Mucosa of rectum (tissue), 2 donors: Measurements from ENCODE around the gene DAG1.

ENCODE experiments used
- H3K27ac ChIP-seq, 2 donors: one replicate each; pipeline ENCODE4 v1.7.0; 2013; ENCODE audit warnings: inconsistent platforms in 2 of 2, low read depth in 2 of 2, low read length in 2 of 2
- H3K27me3 ChIP-seq, 2 donors: one replicate each; pipeline ENCODE4 v1.7.0; 2013; ENCODE audit warnings: low read length in 2 of 2; ENCODE audit not compliant: control insufficient read depth in 2 of 2, insufficient read depth in 2 of 2
- H3K36me3 ChIP-seq, 2 donors: one replicate each; pipeline ENCODE4 v1.7.0; 2013; ENCODE audit warnings: low read length in 2 of 2; ENCODE audit not compliant: control insufficient read depth in 2 of 2, insufficient read depth in 2 of 2
- H3K4me1 ChIP-seq, 2 donors: one replicate each; pipeline ENCODE4 v1.7.0; 2013; ENCODE audit warnings: low read length in 2 of 2, mild to moderate bottlenecking in 1 of 2; ENCODE audit not compliant: control insufficient read depth in 2 of 2, insufficient read depth in 2 of 2
- H3K4me3 ChIP-seq, 2 donors: one replicate each; pipeline ENCODE4 v1.7.0; 2013; ENCODE audit warnings: low read length in 2 of 2
- H3K9ac ChIP-seq, 2 donors: one replicate each; pipeline ENCODE4 v1.7.0; 2013; ENCODE audit warnings: low read length in 2 of 2, low read depth in 1 of 2, mild to moderate bottlenecking in 1 of 2
- H3K9me3 ChIP-seq, 2 donors: one replicate each; pipeline ENCODE4 v1.7.0; 2013; ENCODE audit warnings: low read length in 2 of 2; ENCODE audit not compliant: control insufficient read depth in 2 of 2
- donor health status: healthy.
- donor health status: Normal muscosa, but diverticular disease.

The DAG1 gene

DNA sequence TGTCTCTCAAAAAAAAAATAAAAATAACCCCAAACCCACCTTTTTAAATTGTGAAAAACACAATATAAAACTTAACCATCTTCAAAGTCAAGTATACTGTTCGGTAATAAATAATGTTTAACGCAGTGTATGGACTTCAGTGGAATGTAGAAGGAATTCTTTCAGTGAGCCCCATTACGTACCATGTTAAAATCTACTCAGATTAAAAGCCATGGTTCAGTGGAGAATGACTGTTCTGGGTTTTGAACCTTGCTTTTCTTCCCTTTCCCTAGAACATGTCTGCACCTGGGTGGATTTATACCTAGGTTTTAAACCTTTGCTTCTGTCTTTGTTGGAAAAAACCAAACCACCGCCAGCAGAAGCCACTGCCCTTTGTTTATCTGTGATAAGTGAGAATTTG lies 27.5 kb downstream of the DAG1 start:
- Histone ChIP-seq H3K4me1 (peaks cover 12 to 14% of the 10 kb centered on the region in 2 donors), H3K9ac (no peak overlapping the region), H3K9me3 (no peaks in the 10 kb centered on the region), H3K36me3 (peaks cover 0 to 5% of the 10 kb centered on the region in 2 donors), H3K4me3 (no peak overlapping the region), H3K27ac (no peak overlapping the region), H3K27me3 (no peaks in the 10 kb centered on the region)

DNA sequence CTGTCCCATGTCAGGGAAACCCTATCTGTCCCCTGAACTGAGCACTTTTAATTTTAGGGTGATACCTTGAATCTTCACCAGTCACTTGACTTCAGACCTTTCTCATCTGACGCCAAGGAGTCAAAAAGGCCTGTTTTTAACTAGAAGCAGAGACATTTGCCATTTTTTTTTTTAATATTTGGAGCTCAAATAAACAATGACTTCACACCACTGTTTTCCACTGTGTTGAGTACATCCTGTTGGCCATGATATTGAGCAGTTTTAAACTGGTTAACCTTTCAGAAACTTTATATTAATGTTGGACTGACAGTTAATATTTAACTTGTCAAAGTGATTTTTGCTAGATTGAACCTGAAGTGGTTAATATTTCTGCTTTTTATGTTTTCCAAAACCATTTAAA lies 28.2 kb downstream of the DAG1 start:
- Histone ChIP-seq H3K4me3 (no peak overlapping the region), H3K9ac (no peak overlapping the region), H3K4me1 (peaks cover 12 to 14% of the 10 kb centered on the region in 2 donors), H3K9me3 (no peaks in the 10 kb centered on the region), H3K27ac (no peak overlapping the region), H3K27me3 (no peaks in the 10 kb centered on the region), H3K36me3 (peaks cover 0 to 3% of the 10 kb centered on the region in 2 donors)

- H3K27ac ChIP-seq, result no peak overlapping the region
- no peak overlapping the region for H3K4me3 ChIP-seq
- H3K27me3 ChIP-seq, result no peaks in the 10 kb centered on the region
- H3K4me1 ChIP-seq, result peaks cover 12 to 14% of the 10 kb centered on the region in 2 donors
- H3K9me3 ChIP-seq, result no peaks in the 10 kb centered on the region
- no peak overlapping the region for H3K9ac ChIP-seq
- H3K36me3 ChIP-seq, result no peaks in the 10 kb centered on the region
Observed at GRCh38 chr3:49498648-49499047, 28.6 kb downstream of the DAG1 start.

DNA sequence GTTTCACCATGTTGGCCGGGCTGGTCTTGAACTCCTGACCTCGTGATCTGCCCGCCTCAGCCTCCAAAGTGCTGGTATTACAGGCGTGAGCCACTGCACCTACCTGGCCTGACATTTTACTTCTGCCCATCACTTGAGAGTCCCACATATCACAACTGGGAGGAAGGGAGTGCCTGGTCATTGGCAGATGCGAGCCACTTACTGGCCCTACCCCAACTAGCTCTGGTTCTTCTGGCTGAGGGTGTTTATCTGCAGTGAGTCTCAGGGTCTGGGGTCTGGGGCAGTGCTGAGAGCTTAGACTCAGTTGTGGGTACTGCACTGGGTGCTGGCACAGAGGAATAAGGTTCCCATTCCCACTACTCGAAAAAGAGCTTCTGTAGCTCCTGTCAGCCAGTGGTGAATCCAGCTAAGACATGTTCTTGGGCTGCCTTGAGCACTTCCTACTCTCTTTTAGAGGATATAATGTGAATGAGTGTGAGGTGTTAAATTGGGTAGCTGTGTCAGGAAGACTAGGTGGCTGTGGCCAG lies 30.2 kb downstream of the DAG1 start:
- Histone ChIP-seq H3K27ac (peak overlapping the region; percentile 68 to 71), H3K27me3 (no peaks in the 10 kb centered on the region), H3K9ac (peak overlapping the region in 1 of 2 donors; percentile 23), H3K4me1 (peaks cover 12 to 14% of the 10 kb centered on the region in 2 donors), H3K9me3 (no peaks in the 10 kb centered on the region), H3K36me3 (no peaks in the 10 kb centered on the region), H3K4me3 (no peak overlapping the region)

DNA sequence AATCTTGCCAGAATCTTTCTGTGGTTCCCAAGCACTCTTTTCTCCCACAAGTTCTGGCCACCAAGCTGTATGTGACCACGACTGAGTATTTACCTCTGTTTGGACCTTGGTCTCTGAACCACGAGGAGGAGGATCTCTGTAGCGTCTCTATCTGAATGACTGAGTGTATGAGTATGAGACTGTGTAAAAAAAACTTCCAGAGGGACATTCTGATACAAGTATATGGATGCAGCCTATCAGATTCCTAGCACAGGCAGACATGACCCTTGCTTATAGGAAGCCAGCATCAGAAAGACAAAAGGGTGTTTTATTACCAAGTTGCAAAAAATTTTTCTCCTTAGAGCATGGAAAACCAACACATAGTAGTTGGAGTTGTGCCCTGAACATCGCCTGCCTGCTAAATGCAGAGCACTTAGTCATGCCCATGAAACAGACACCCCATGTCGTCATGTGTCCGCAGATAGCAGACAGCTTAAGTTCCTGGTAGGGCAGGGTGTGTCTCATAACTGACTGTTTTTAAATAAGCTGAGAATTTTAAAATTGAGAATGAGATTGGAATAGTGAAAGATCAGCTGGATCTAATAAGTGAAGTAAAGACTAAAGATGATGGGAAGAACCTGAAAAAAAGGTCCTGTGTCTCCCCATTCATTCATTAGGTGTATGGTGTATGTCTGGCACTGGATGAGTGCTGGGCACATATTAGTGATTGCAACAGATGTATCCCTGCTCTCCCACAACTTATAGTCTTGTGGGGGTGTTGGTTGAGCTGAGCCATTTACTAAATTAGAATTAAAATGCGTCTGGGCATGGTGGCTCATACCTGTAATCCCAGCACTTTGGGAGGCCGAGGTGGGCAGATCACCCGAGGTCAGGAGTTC lies 30.9 kb downstream of the DAG1 start:
- H3K4me1 ChIP-seq, result peaks cover 12 to 14% of the 10 kb centered on the region in 2 donors
- H3K27ac ChIP-seq, result peak overlapping the region; percentile 68 to 71
- no peaks in the 10 kb centered on the region for H3K36me3 ChIP-seq
- H3K27me3 ChIP-seq, result no peaks in the 10 kb centered on the region
- H3K9ac ChIP-seq, result peak overlapping the region in 1 of 2 donors; percentile 23
- no peak overlapping the region for H3K4me3 ChIP-seq
- no peaks in the 10 kb centered on the region for H3K9me3 ChIP-seq

GRCh38 chr3:49501842-49502241 lies 31.8 kb downstream of the DAG1 start:
- Histone ChIP-seq H3K27ac (no peak overlapping the region), H3K36me3 (no peaks in the 10 kb centered on the region), H3K4me1 (peaks cover 12 to 14% of the 10 kb centered on the region in 2 donors), H3K4me3 (no peak overlapping the region), H3K9me3 (no peaks in the 10 kb centered on the region), H3K9ac (no peak overlapping the region), H3K27me3 (no peaks in the 10 kb centered on the region)

- Histone ChIP-seq H3K9me3 (peaks cover 0 to 2% of the 10 kb centered on the region in 2 donors), H3K4me1 (no peaks in the 10 kb centered on the region), H3K27me3 (no peaks in the 10 kb centered on the region), H3K4me3 (no peak overlapping the region), H3K27ac (no peak overlapping the region), H3K36me3 (peaks cover 8 to 16% of the 10 kb centered on the region in 2 donors), H3K9ac (no peak overlapping the region)
Observed at GRCh38 chr3:49506906-49507305, 36.8 kb downstream of the DAG1 start.

GRCh38 chr3:49509028-49509561 lies 39.0 kb downstream of the DAG1 start:
- peaks cover 0 to 2% of the 10 kb centered on the region in 2 donors for H3K9me3 ChIP-seq
- H3K27ac ChIP-seq, result no peak overlapping the region
- no peaks in the 10 kb centered on the region for H3K27me3 ChIP-seq
- H3K36me3 ChIP-seq, result peaks cover 13 to 22% of the 10 kb centered on the region in 2 donors
- no peak overlapping the region for H3K9ac ChIP-seq
- no peak overlapping the region for H3K4me3 ChIP-seq
- no peaks in the 10 kb centered on the region for H3K4me1 ChIP-seq

GRCh38 chr3:49511639-49512038 lies 41.6 kb downstream of the DAG1 start:
- Histone ChIP-seq H3K36me3 (peaks cover 20 to 30% of the 10 kb centered on the region in 2 donors), H3K9me3 (peaks cover 0 to 2% of the 10 kb centered on the region in 2 donors), H3K27ac (no peak overlapping the region), H3K9ac (no peak overlapping the region), H3K27me3 (no peaks in the 10 kb centered on the region), H3K4me1 (no peaks in the 10 kb centered on the region), H3K4me3 (no peak overlapping the region)

DNA sequence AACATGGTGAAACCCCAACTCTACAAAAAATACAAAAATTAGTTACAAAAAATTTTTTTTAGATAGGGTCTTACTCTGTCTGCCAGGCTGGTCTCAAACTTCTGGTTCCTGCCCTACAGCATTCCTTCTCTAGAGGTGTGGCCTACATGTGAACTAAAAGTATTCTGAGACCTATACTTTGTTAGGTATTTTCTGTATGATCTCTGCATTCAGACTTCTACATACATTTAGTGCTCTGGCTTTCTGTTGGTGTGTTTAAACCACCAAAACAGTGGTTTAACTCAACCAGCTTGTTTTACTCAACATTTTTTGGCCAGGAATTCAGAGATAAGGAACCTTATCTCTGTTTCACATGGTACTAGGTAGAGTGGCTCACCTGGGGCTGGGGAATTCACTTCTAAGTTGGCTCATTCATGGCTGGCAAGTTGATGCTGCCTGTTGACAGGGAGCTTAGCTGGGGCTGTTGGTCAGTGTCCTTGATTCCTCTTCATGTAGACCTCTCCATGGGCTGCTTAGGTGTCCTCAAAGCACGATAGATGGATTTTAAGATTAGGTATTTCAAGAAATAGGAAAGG lies 42.8 kb downstream of the DAG1 start:
- Histone ChIP-seq H3K4me3 (no peak overlapping the region), H3K27me3 (no peaks in the 10 kb centered on the region), H3K36me3 (peaks cover 26 to 36% of the 10 kb centered on the region in 2 donors), H3K27ac (no peak overlapping the region), H3K9ac (no peak overlapping the region), H3K9me3 (peaks cover 0 to 2% of the 10 kb centered on the region in 2 donors), H3K4me1 (no peaks in the 10 kb centered on the region)
